Measurements from ENCODE around the gene DNAJC28. TPM values are rescaled to one million over a fixed set of nuclear protein-coding genes. Genes with fewer than 3 reads are reported as not detected.
"Not testable (repeated sequence)": the region's sequence is repeated elsewhere in the genome, so short reads cannot be mapped to it uniquely, and the experiment has no call there.

Gene DNAJC28
- total RNA-seq, 4 donors from 2014 or later = 0.57 to 1.9 (median 1.6) TPM

DNA sequence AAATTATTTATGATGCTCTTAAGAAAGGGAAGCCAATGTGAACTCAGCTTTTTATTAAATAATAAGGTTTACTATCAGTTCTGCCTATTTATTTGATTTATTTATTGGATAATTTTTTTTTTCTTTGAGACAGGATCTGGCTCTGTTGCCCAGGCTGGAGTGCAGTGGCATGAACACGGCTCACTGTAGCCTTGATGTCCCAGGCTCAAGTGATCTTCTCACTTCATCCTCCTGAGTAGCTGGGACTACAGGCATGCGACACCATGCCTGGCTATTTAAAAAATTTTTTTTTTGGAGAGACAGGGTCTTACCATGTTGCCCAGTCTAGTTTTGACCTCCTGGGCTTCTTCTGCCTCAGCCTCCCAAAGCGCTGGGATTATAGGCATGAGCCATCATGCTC is 21.0 kb upstream of the DNAJC28 start:
- H3K27ac ChIP-seq = no peak overlapping the region
- no peaks in the 10 kb centered on the region for H3K9me3 ChIP-seq
- H3K27me3 ChIP-seq = no peaks in the 10 kb centered on the region
- intact Hi-C loops (cut with DNase I) = no loop called here
- peaks cover 10 to 100% (median 29%) of the 10 kb centered on the region in 3 donors for H3K36me3 ChIP-seq
- 96 to 100% methylated on average over 3 of the region's 3 CpGs for WGBS, 2 donors
- DNase-seq = no peak
- H3K4me3 ChIP-seq = no peak overlapping the region
- H3K4me1 ChIP-seq = no peaks in the 10 kb centered on the region
- TF ChIP-seq POLR2A (IDR thresholded peaks at IDR 0.05) = no peak
- TF ChIP-seq, protein P1, sequence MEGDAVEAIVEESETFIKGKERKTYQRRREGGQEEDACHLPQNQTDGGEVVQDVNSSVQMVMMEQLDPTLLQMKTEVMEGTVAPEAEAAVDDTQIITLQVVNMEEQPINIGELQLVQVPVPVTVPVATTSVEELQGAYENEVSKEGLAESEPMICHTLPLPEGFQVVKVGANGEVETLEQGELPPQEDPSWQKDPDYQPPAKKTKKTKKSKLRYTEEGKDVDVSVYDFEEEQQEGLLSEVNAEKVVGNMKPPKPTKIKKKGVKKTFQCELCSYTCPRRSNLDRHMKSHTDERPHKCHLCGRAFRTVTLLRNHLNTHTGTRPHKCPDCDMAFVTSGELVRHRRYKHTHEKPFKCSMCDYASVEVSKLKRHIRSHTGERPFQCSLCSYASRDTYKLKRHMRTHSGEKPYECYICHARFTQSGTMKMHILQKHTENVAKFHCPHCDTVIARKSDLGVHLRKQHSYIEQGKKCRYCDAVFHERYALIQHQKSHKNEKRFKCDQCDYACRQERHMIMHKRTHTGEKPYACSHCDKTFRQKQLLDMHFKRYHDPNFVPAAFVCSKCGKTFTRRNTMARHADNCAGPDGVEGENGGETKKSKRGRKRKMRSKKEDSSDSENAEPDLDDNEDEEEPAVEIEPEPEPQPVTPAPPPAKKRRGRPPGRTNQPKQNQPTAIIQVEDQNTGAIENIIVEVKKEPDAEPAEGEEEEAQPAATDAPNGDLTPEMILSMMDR (IDR thresholded peaks at IDR 0.05) = no peak

DNA sequence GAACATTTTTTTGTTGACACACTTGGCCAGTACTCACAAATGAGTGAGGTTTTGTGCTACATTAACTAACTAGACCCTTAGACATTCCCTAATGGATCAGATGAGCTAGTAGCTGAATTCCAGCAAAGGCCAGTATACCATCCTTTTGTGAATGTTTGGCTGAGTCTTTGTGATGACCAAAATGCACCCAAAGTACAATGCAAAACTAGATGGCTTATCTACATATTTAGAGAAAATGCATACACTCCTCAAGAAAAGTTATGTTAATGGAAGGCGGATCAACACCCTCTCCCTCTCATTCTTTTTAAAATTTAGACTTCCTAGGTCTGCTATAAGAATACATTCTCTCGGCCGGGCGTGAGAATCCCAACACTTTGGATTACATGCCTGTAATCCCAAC is 20.1 kb upstream of the DNAJC28 start:
- H3K27ac ChIP-seq = no peak overlapping the region
- peaks cover 4 to 100% (median 20%) of the 10 kb centered on the region in 3 donors for H3K36me3 ChIP-seq
- intact Hi-C loops (cut with DNase I) = no loop called here
- H3K4me3 ChIP-seq = no peak overlapping the region
- H3K27me3 ChIP-seq = no peaks in the 10 kb centered on the region
- TF ChIP-seq POLR2A (IDR thresholded peaks at IDR 0.05) = no peak
- TF ChIP-seq, protein P1 (IDR thresholded peaks at IDR 0.05) = no peak
- WGBS, 2 donors = 91 to 93% methylated on average over 4 of the region's 4 CpGs
- DNase-seq = no peak
- no peaks in the 10 kb centered on the region for H3K4me1 ChIP-seq
- no peaks in the 10 kb centered on the region for H3K9me3 ChIP-seq

DNA sequence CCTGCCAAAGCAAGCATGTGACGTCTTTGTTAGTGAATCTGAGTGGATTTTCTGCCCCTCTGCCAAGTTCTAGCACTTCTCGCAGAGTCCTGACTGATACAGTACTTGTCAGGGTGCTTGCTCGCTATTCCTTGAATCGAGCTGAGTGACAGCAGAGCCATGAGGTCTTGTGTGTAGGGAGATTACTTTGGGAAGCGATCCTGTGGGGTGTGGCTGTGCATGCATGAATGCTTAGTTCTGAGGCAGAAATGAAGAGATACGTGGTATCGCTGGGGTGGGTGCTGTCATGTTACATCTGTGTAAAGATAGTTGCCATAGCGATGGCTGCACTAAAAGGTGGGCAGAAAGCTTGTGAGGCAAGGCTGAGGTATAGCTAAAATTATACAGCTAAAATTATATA is 19.3 kb upstream of the DNAJC28 start:
- no peaks in the 10 kb centered on the region for H3K9me3 ChIP-seq
- no peak overlapping the region for H3K4me3 ChIP-seq
- H3K4me1 ChIP-seq = no peaks in the 10 kb centered on the region
- no peak for DNase-seq
- H3K36me3 ChIP-seq = peaks cover 4 to 97% (median 19%) of the 10 kb centered on the region in 3 donors
- intact Hi-C loops (cut with DNase I) = no loop called here
- H3K27ac ChIP-seq = no peak overlapping the region
- TF ChIP-seq, protein P1 (IDR thresholded peaks at IDR 0.05) = no peak
- no peak for TF ChIP-seq POLR2A (IDR thresholded peaks at IDR 0.05)
- no peaks in the 10 kb centered on the region for H3K27me3 ChIP-seq
- 86 to 94% methylated on average over 8 of the region's 8 CpGs for WGBS, 2 donors

DNA sequence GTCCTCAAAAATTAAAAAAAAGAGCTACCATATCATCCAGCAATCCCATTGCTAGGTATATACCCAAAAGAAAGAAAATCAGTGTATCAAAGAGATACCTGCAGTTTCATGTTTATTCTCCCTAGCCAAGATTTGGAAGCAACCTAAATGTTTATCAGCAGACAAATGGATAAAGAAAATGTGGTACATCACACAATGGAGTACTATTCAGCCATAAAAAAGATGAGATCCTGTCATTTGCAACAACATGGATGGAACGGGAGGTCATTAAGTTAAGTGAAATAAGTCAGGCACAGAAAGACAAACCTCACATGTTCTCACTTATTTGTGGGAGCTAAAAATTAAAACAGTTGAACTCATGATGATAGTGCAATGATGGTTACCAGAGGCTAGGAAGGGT is 15.5 kb upstream of the DNAJC28 start:
- H3K27ac ChIP-seq; H3K4me3 ChIP-seq; intact Hi-C loops (cut with DNase I); H3K27me3 ChIP-seq; H3K4me1 ChIP-seq; H3K9me3 ChIP-seq; DNase-seq: not testable (repeated sequence)
- WGBS, 2 donors = 96 to 100% methylated on average over 1 of the region's 1 CpG
- peaks cover 4 to 87% (median 16%) of the 10 kb centered on the region in 3 donors for H3K36me3 ChIP-seq

DNA sequence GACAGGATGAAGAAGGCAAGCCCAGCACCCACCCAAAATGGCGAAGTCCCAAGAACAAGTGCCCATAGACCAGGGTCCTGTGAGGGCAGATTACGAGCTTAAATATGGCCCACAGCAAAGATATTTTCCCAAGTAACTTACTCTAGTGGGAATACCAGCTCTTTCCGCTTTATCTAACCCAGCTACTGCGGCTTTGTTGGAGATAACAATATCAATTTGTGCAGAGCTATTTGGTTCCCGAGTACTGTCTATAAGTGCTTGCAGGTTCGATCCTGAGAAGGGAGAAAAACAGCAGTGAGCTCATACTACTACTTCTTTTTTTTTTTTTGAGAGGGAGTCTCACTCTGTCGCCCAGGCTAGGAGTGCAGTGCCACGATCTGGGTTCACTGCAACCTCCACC is 14.3 kb upstream of the DNAJC28 start:
- peaks cover 4 to 76% (median 15%) of the 10 kb centered on the region in 3 donors for H3K36me3 ChIP-seq
- H3K4me3 ChIP-seq = no peak overlapping the region
- no peaks in the 10 kb centered on the region for H3K9me3 ChIP-seq
- WGBS, 2 donors = 92 to 98% methylated on average over 6 to 8 of the region's 8 CpGs
- H3K27ac ChIP-seq = no peak overlapping the region
- no peaks in the 10 kb centered on the region for H3K27me3 ChIP-seq
- no peaks in the 10 kb centered on the region for H3K4me1 ChIP-seq
- intact Hi-C loops (cut with DNase I) = no loop called here
- no peak for DNase-seq
- TF ChIP-seq, protein P1 (IDR thresholded peaks at IDR 0.05) = no peak
- TF ChIP-seq POLR2A (IDR thresholded peaks at IDR 0.05) = no peak

DNA sequence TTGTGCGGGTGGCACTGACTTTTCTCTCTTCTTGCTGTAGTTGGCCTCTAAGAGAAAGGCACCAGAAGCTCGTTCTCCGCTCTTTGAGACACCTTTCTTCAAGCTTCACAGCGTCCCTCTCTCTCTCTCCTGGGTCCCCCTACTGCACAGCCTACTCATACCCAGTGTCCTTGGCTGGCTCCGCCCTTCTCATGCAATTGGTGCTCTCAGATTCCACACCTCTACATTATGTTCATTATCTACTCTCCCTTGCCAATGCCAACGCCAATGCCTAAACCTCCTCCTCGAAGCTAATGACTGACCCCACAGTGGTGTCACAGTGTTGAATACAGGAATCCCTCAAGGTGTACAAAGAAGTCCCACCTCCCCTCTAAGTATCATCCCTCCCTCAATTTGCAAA is 4.8 kb upstream of the DNAJC28 start:
- no peak for DNase-seq
- TF ChIP-seq POLR2A (IDR thresholded peaks at IDR 0.05) = no peak
- TF ChIP-seq, protein P1 (IDR thresholded peaks at IDR 0.05) = no peak
- Histone ChIP-seq H3K27me3 (no peaks in the 10 kb centered on the region), H3K4me1 (peaks cover 0 to 11% (median 3%) of the 10 kb centered on the region in 3 donors), H3K27ac (no peak overlapping the region), H3K9me3 (no peaks in the 10 kb centered on the region), H3K36me3 (no peaks in the 10 kb centered on the region), H3K4me3 (no peak overlapping the region)
- 60 to 63% methylated on average over 7 of the region's 7 CpGs for WGBS, 2 donors
- intact Hi-C loops (cut with DNase I) = no loop called here

Measured in esophagus squamous epithelium (tissue), 5 donors.